GM21528 (cell line): ENCODE data around the gene ZNF844.
"Not testable (repeated sequence)": the region's sequence is repeated elsewhere in the genome, so short reads cannot be mapped to it uniquely, and the experiment has no call there.

Source experiments
- ATAC-seq: cut with Tn5 transposase; IDR thresholded peaks from one replicate; pipeline ENCODE4 v1.9.1; 2021; ENCODE audit warnings: mild to moderate bottlenecking, moderate library complexity; ENCODE audit not compliant: unreplicated experiment, low FRiP score

The ZNF844 gene

DNA sequence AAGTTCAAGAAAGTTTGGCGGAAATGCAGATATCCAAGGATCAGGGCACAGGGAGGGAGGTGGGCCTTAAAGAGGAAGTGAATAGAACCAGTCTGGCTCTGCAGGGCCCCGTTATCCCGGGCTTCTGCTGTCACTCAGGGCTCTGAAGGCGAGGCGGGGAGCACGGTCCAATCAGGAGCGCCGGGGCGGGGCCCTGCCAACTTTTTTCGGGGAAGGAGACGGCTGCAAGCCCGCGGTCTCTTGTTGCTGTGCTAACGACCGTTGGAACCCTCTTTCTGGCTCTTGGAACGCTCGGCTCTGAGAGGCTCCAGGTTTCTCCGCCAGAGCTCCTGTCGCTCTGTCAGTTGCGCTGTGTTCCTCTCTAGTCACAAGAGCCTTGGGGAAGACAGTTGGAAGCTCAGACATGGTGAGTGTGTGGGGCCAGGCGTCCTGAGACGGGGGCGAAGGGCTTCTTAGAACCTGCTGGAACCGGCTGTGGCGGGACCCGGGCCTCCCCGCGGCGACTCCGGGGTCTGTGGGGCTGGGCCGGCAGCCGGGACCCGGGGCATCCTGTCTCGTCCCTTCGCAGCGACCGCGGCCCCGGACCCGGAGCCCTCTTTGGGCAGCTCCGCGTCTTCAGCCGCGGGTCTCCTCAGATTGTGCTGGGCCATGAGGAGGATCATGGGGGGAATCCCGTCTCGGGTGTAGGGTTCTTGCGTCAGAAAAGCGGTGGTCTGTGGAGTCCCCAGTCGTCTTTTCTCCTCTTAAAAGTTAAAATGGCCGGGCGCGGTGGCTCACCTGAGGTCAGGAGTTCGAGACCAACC, 27.7 kb downstream of the ZNF844 start:
- no peak for ATAC-seq

DNA sequence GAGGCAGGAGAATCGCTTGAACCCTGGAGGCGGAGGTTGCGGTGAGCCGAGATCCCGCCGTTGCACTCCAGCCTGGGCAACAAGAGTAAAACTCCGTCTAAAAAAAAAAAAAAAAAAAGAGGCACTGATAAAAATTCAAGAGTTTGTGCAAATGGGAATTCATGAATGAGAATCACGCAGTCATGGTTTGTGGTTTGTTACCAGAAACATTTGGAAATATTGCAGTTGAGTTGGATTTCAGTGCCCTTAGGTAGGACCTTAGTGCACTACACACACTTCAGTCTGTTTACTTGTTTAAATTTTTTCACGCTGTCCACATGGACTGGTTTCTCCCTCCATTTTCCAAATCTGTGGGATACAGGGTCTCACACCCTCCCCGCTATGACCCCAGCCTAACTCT, 28.4 kb downstream of the ZNF844 start:
- ATAC-seq, result no peak

DNA sequence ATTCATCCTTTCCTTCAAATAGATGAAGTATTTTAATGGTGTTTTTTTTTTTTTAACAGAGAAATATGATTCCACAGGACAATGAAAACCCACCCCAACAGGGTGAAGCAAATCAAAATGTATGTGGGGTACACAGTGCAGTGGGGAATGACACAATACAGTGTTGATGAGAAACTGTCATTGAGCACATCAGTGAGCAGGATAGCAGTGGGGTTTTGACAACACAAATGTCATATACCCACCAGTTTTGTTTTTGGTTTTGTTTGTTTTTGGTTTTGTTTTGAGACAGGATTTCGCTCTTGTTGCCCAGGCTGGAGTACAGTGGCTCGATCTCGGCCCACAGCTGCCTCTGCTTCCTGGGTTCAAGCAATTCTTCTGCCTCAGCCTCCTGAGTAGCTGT, 29.2 kb downstream of the ZNF844 start:
- ATAC-seq, result no peak

DNA sequence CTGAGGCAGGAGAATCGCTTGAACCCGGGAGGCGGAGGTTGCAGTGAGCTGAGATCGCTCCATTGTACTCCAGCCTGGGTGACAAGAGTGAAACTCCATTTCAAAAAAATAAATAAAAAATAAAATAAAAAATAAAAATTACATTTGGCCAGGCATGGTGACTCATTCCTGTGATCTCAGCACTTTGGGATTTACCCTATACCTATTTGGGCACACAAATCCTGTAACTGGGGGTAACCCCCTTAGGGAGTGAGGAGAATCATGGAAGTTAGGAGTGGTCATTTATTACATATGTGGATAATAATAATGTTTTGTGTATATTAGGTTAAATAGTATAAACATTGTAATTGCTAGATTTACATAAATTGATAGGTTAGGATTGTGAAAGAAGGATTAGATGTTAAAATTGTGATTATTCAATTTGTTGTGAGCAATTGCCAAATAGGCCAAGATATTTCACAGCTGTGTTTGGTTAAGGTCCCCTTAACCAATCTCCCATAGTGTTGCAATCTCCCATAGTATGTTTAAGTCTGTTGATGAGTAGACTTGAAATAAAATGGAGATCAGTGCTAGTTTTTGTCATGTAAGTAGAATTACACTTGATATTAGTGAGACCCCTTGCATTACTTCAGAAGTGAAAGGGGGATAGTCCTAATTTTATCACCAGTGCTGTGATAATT, 30.7 kb downstream of the ZNF844 start:
- no peak for ATAC-seq

DNA sequence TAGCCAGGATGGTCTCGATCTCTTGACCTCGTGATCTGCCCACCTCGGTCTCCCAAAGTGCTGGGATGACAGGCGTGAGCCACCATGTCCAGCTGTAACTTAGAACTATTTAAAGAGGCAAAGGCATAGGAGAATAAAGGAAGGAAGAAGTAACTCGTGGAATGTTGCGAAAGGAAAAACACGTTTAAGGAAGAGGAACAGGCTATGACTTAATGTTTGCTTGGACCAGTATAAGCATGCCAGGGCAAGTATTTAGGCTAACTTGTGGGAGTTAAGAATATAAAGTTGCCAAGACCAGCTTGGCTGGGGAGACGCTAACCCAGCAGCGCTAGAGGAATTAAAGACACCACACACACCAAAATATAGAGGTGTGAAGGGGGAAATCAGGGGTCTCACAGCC, 33.5 kb downstream of the ZNF844 start:
- ATAC-seq, result no peak

DNA sequence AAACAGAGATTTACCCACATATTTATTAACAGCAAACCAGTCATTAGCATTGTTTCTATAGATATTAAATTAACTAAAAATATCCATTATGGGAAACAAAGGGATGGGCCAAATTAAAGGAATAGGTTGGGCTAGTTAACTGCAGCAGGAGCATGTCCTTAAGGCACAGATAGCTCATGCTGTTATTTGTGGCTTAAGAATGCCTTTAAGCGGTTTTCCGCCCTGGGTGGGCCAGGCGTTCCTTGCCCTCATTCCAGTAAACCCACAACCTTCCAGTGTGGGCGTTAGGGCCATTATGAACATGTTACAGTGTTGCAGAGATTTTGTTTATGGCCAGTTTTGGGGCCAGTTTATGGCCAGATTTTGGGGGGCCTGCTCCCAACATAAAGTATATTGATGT, 39.4 kb downstream of the ZNF844 start:
- ATAC-seq, result not testable (repeated sequence)

DNA sequence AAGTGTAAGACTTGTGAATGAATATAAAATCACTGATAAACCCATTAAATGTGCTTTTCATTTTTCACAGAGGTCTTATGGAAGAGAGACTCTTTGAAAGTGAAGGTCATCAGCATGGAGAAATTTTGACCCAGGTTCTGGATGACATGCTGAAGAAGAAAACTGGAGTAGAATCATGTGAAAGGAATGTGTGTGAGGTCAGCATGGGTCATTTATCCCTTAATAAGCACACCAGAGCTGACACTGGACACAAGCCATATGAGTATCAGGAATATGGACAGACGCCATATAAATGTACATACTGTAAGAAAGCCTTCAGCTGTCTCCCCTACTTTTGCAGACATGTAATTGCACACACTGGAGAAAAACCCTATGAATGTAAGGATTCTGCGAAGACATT, 46.6 kb downstream of the ZNF844 start:
- ATAC-seq, result no peak

DNA sequence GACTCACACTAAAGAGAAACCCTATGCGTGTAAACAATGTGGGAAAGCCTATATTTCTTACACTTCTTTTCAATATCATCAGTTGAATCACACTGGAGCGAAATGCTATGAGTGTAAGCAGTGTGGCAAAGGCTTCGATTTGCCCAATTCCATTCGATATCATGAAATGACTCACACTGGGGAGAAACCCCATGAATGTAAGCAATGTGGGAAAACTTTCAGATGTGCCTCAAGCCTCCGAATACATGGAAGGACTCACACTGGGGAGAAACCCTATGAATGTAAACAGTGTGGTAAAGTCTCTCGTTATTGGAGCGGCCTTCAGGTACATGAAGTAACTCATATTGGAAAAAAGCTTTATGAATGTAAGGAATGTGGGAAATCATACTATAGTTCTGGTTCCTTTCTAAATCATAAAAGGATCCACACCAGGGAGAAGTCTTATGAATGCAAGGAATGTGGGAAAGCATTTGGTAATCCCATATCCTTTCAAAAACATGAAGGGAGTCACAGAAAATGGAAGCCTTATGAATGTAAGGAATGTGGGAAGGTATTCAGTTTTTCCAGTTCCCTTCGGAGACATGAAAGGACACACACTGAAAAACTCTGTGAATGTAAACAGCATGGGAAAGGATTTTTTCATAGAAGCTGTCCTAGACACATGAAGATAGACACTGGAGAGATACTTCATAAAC, 47.6 kb downstream of the ZNF844 start:
- ATAC-seq, result no peak

DNA sequence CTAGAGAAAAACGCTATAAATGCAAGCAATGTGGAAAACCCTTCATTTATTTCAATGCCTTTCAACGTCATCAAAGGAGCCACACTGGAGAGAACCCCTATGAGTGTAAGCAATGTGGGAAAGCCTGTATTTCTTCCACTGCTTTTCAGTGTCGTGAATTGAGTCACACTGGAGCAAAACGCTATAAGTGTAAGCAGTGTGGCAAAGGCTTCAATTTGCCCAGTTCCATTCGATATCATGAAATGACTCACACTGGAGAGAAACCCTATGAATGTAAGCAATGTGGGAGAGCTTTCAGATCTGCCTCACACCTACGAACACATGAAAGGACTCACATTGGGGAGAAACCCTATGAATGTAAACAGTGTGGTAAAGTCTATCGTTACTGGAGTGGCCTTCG, 48.2 kb downstream of the ZNF844 start:
- no peak for ATAC-seq

DNA sequence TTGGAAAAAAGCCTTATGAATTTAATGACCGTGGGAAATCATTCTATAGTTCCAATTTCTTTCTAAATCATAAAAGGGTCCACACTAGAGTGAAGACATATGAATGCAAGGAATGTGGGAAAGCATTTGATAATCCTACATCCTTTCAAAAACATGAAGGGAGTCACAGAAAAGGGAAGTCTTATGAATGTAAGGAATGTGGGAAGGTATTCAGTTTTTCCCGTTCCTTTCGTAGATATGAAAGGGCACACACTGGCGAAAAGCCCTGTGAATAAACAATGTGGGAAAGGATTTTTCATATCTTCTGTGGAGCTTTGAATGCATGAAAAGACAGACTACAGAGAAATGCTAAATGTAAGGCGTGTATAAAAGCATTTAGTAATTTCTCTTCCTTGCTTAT, 48.6 kb downstream of the ZNF844 start:
- no peak for ATAC-seq

DNA sequence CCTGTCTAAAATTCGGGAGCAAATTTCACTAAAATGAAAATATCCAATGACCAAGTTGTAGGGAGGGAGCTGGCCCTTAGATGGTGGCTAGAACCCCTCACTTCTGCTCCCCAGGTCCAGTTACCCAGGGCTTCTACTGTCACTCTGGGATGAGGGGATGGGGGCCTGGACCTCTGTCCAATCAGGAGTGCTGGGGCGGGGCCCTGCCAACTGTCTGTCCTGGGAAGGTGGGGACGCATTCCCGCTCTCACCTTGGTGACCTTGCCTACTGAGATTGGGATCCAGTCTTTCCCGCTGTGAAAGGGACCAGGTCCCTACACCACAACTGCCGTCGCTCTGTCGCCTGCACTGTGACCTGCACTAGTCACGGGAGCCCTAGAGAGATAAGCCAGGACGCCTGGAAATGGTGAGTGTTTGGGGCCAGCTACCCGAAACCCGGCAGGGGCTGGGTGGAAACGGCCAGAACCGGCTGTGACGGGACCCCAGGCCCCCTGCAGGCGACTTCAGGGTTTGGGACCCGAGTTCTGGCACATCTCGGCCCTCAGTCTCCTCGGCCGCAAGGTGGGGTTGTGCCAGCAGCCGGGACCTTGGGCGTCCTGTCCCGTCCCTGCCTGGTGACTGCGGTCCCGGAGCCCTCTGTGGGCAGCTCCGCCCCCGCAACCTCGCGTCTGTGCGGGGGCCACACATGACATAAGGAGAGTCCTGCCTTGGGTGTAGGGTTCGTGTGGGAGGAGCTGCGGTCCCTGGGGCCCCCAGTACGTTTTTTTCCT, 52.9 kb downstream of the ZNF844 start:
- ATAC-seq, result no peak

DNA sequence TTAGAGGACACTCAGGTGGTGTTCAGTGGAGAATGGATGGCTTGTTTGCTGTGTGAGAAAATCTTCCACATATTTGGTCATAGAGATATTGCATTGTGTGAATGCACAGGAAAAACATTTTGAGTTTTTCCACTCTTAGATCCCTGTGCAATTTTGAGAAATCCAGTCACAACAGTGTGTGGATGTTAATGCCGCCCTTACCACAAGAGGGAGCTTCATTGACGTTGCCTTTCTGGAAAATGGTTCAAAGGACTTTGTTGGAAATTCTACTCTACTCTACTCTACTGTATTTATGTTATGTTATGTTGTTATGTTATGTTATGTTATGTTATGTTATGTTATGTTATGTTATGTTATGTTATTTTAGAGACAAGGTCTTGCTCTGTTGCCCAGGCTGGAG, 62.2 kb downstream of the ZNF844 start:
- ATAC-seq, result no peak
